HG03378 (cell line): ENCODE data around the gene NPW.
"Not testable (repeated sequence)": the region's sequence is repeated elsewhere in the genome, so short reads cannot be mapped to it uniquely, and the experiment has no call there.

Source experiments
- ATAC-seq: cut with Tn5 transposase; IDR thresholded peaks from one replicate; pipeline ENCODE4 v1.9.1; 2021; ENCODE audit warnings: mild to moderate bottlenecking, moderate library complexity; ENCODE audit not compliant: unreplicated experiment

Gene NPW

GRCh38 chr16:2019921-2020831 is 591 bp downstream of the NPW start:
- ATAC-seq = no peak

GRCh38 chr16:2022723-2023091 is 3.1 kb downstream of the NPW start:
- ATAC-seq = no peak

GRCh38 chr16:2023092-2024031 is 3.8 kb downstream of the NPW start:
- peak; percentile 80 for ATAC-seq

GRCh38 chr16:2024032-2024420 is 4.4 kb downstream of the NPW start:
- ATAC-seq = no peak

- no peak for ATAC-seq
These were observed 5.7 kb downstream of the NPW start for GRCh38 chr16:2025251-2025650.

GRCh38 chr16:2025878-2026460 is 6.4 kb downstream of the NPW start:
- ATAC-seq = no peak

- no peak for ATAC-seq
These were observed 7.0 kb downstream of the NPW start, which contains the start of gene NHERF2 for GRCh38 chr16:2026461-2027023. NHERF2 (plus strand) TSS chr16:2026902; CDS start chr16:2027006, 104 bp downstream.

GRCh38 chr16:2027024-2028010 is 7.7 kb downstream of the NPW start:
- no peak for ATAC-seq

- no peak for ATAC-seq
These were observed 8.6 kb downstream of the NPW start for GRCh38 chr16:2028146-2028545.

GRCh38 chr16:2028620-2029220 is 9.1 kb downstream of the NPW start:
- no peak for ATAC-seq

- no peak for ATAC-seq
These were observed 9.8 kb downstream of the NPW start for GRCh38 chr16:2029350-2029749.

- ATAC-seq = no peak
These were observed 10.5 kb downstream of the NPW start for GRCh38 chr16:2030036-2030435.

- ATAC-seq = no peak
These were observed 11.5 kb downstream of the NPW start for GRCh38 chr16:2031081-2031577.

GRCh38 chr16:2032285-2033056 is 12.9 kb downstream of the NPW start:
- ATAC-seq = no peak

GRCh38 chr16:2033057-2033908 is 13.7 kb downstream of the NPW start:
- no peak for ATAC-seq

GRCh38 chr16:2033909-2034695 is 14.5 kb downstream of the NPW start:
- not testable (repeated sequence) for ATAC-seq
